H1 (cell line): ENCODE data around the gene COX10. TPM values are rescaled to one million over a fixed set of nuclear protein-coding genes. Genes with fewer than 3 reads are reported as not detected.

Experiments
- RXRA ChIP-seq: IDR thresholded peaks from 2 replicates; pipeline ENCODE4 v1.6.1; 2011; ENCODE audit warnings: low read depth, mild to moderate bottlenecking, low read length, moderate library complexity; ENCODE audit not compliant: insufficient read depth
- SIX5 ChIP-seq: IDR thresholded peaks from 2 replicates; pipeline ENCODE4 v1.6.1; 2011; ENCODE audit warnings: mild to moderate bottlenecking, low read depth, low read length
- SP4 ChIP-seq: IDR thresholded peaks from 2 replicates; pipeline ENCODE4 v1.6.1; 2012; ENCODE audit warnings: low read length, inconsistent platforms
- polyA plus RNA-seq, 7 experiments: library from polyadenylated mRNA; depleted of rRNA in 3 of 7; stranded (reverse) in 5 of 7; unstranded in 2 of 7; fragments of >200 nt in 5 of 7; fragments of 200-250 nt in 2 of 7; gene quantifications; 1 replicate in 5 of 7; 2 replicates in 1 of 7; 4 replicates in 1 of 7; pipeline versions ENCODE4 v1.2.1 to v1.2.3, GENCODE V29; 2011 to 2013; ENCODE audit warnings: missing spikeins in 2 of 7, mixed read lengths in 2 of 7
- total RNA-seq: library from RNA; stranded (reverse); fragmentation: NEBNext Ultra II Directional; extraction: Animal tissue kit (Norgen Biotek cat#: 25700); gene quantifications from 2 replicates; pipeline ENCODE4 v1.2.1, GENCODE V29; 2021

COX10 gene
- total and polyA plus RNA-seq, 2 of the 8 experiments (the other 6 are each of a cell fraction or from before 2014, with no cell fraction given): 18.0 to 23.0 TPM

GRCh38 chr17:14149751-14150150 lies 80.4 kb downstream of the COX10 start (continued):
- TF ChIP-seq SIX5 (no peak), SP4 (no peak), RXRA (no peak)
- TF ChIP-seq, all 59 proteins: peak for 0
